Fibroblast of the conjunctiva (primary cell): ENCODE data around the gene PLGRKT.
A peak's percentile ranks its signal among the peaks of the same experiment; 100 is the strongest.
"Not testable (repeated sequence)": the region's sequence is repeated elsewhere in the genome, so short reads cannot be mapped to it uniquely, and the experiment has no call there.

Experiments used
- DNase-seq: peaks from one replicate; pipeline ENCODE4 v3.0.0-alpha.2; 2010; ENCODE audit warnings: low read depth

The PLGRKT gene

GRCh38 chr9:5375091-5375490 lies 62.6 kb downstream of the PLGRKT start:
- no peak for DNase-seq

DNA sequence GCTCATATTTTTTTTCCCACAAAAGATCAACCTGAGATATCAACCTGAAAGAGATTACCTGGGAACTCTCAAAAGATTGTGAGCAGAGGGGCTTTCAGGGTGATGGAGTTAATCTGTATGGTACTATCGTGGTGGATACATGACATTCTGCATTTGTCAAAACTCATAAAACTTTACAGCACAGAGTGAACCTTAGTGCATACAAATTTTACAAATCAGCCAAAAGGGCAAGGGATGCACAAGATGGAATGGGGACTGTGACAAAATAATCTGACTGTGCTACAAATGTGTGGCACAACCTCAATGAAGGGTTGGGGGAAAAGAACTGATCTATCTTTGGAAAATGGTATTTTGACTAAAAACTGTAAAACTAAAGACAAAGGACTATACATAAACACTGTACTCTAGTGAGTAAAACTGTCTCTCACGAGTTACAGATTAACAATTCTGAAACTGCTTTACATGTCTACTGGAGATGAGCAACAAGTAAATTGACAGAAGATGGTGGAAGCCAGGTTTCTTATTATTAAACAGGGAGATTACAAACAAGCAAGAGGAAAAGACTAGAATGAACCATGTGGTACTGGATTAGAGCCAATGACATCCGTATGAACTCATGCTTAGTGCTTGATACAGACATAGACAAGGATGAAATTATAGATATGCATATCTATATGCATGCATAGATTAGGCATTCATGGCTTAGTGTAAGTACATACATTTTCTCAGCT lies 73.3 kb downstream of the PLGRKT start:
- DNase-seq: peak; percentile 1

- no peak for DNase-seq
Observed at GRCh38 chr9:5361326-5362010, 76.3 kb downstream of the PLGRKT start.

DNA sequence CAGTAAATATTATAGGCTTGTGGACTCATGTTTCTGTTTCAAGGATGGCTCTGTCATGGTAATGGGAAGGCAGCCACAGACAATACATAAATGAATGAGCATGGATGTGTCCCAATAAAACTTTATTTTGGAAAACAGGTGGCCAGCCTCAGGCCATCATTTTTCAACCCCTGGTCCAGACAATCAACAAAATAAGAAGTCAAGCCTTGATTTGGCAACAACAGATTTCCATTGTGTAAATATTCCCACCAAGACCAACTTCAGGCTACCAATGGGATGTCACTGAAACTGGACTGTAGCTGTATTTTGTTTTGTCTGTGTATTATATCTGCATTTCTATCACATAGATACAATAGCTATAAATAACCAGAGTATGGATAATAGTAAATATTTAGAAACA lies 77.4 kb downstream of the PLGRKT start:
- no peak for DNase-seq

- no peak for DNase-seq
Observed at GRCh38 chr9:5357431-5358105, 80.2 kb downstream of the PLGRKT start.

DNA sequence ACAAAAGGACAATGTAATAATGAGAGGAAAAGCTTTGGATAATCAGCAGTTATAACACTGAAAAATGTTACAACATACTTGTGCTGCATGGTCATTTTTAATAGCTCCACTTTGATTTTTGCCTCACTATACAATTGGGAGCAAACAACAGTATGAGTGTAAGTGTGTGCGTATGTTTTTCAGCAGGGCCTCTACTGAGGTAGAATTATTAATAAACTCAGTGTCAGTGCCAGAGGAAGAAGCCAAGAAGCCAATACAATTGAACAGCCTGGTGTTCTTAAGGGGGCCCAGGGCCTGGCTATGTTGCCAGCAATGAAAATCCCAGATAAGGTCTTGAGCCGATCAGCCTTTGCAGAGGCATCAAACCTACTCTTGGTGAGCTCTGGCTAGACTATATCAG lies 81.9 kb downstream of the PLGRKT start:
- DNase-seq: no peak

GRCh38 chr9:5355226-5355625 lies 82.5 kb downstream of the PLGRKT start:
- DNase-seq: no peak

- DNase-seq: no peak
Observed at GRCh38 chr9:5354184-5354583, 83.5 kb downstream of the PLGRKT start.

GRCh38 chr9:5352637-5353248 lies 85.0 kb downstream of the PLGRKT start:
- no peak for DNase-seq

DNA sequence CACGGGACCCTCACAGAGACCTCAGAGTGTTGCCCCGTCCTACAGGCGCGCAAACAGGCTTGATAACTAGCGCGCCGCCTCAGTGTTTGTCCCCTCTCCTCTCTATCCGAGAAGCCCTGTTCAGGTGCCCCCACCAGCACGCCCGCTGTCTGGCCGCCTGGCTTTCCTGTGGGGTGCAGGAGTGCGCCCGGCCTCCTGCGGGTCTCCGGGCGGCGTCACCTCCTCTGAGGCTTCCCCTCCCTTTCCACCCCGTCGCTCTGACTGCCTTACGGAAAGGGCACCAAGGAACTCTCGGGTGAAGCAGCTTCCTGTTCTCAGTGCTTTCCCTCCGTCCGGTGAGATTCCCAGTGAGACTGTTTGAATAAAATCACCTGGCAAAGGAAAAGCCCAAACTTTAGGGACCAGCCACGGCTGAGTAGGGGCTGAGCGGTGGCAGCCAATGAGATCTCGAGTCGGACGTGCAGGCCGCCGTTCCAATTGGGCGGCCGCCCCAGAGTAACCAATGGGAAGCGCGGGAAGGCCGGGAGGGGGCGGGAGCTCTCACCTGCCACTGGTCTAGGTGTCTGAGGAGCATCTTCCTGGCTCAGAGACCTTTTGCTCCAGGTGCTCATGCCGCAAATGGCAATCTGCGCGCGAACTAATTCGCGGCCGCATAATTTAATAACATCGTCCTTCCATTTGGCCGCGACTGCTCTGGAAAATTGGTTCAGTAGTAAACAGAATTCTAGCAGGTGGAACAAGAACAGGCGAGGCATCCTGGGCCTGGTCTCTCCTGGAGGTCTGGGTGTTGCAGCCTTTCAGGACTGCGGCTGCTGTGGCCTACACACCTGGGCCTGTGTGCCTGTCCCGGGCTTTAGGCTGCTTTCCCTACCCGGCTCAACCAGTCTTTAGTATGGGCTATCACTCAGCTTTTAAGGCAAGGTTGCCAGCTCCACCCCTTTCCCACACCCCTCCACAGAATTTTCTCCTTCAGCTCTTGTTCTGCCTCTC lies 98.4 kb downstream of the PLGRKT start, which contains the start of gene RLN1:
TSS of gene RLN1 (minus strand) at position 885 of the 990 bp plus-strand sequence. CDS start at position 755, 130 bp downstream.
- not testable (repeated sequence) for DNase-seq

GRCh38 chr9:5336688-5337087 lies 101.0 kb downstream of the PLGRKT start:
- no peak for DNase-seq

DNA sequence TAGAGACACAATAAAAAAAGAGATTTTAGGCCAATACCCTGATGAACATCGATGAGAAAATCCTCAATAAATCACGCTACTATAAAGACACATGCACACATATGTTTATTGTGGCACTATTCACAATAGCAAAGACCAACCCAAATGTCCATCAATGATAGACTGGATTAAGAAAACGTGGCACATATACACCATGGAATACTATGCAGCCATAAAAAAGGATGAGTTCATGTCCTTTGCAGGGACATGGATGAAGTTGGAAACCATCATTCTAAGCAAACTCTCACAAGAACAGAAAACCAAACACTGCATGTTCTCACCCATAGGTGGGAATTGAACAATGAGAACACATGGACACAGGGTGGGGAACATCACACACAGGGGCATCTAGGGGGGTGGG lies 106.4 kb downstream of the PLGRKT start:
- not testable (repeated sequence) for DNase-seq

DNA sequence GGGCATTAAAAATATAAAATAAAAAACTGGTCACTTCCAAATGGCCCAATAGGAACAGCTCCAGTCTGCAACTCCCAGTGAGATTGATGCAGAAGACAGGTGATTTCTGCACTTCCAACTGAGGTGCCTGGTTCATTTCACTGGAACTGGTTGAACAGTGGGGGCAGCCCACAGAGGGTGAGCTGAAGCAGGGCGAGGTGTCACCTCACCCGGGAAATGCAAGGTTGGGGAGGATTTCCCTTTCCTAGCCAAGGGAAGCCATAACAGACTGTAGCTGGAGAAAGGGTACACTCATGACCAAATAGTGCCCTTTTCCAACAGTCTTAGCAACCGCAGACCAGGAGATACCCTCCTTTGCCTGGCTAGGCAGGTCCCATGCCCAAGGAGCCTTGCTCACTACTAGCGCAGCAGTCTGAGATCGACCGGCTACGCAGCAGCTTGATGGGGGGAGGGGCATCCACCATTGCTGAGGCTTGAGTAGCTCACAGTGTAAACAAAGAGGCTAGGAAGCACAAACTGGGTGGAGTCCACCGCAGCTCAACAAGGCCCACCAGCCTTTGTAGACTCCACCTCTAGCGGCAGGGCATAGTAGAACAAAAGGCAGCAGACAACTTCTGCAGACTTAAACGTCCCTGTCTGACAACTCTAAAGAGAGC lies 110.7 kb downstream of the PLGRKT start:
- no peak for DNase-seq

DNA sequence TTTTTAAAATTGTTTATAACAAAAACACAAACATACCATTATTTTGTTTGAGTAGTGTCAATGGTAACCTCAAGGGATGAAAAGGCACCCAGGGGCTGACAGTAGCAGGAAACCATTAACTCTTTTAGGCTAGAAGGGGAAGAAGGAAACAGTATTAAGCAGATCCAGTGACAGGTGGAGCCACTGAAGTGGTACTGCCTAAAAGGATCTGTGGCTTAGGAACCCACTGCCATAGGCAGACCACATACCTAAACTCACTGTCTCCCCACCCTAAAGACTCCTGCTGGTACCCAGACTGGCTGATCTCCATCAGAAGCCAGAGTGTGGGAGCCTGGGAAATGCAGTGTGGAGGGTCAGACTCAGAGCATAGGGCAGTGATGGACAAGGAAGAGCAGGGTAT lies 111.5 kb downstream of the PLGRKT start:
- no peak for DNase-seq

- not testable (repeated sequence) for DNase-seq
Observed at GRCh38 chr9:5321601-5322000, 116.1 kb downstream of the PLGRKT start.

GRCh38 chr9:5321058-5321457 lies 116.7 kb downstream of the PLGRKT start:
- no peak for DNase-seq

DNA sequence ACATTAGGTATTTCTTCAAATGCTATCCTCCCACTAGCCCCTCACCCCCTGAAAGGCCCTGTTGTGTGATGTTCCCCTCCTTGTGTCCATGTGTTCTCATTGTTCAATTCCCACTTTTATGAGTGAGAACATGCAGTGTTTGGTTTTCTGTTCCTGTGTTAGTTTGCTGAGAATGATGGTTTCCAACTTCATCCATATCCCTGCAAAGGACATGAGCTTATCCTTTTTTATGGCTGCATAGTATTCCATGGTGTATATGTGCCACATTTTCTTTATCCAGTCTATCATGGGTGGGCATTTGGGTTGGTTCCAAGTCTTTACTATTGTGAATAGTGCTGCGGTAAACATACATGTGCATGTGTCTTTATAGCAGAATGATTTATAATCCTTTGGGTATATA lies 121.3 kb downstream of the PLGRKT start:
- not testable (repeated sequence) for DNase-seq

GRCh38 chr9:5315187-5315923 lies 122.4 kb downstream of the PLGRKT start:
- no peak for DNase-seq

- no peak for DNase-seq
Observed at GRCh38 chr9:5310851-5311250, 126.9 kb downstream of the PLGRKT start.
